ENCODE results near the gene SAMD5.

The SAMD5 gene

GRCh38 chr6:147508042-147508865, at the start of gene SAMD5:
TSS of gene SAMD5 (plus strand) at chr6:147508690. CDS start at chr6:147508929, 239 bp downstream.
- no peak for DNase-seq (ENCODE audit: low read depth in 2 of 2)

DNA sequence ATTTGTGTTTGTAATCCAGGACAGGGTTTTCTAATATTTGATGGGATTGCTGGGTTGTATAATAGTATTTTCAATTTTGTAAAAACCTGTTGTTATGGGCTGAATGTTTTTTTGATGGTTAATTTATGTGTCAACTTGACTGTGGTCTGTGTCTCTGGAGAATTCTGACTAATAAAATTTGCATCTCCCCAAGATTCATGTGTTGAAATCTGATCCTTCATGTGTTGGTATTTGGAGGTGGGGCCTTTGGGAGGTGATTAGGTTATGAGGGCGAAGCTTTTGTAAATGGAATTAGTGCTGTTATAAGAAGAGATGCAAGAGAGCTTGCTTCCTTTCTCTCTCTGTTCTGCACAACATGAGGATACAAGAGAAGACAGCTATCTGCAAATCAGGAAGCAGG, 48.7 kb upstream of the SAMD5 start:
- no peak for DNase-seq (ENCODE audit: low read depth in 2 of 2)

- no peak for DNase-seq (ENCODE audit: low read depth in 2 of 2)
Observed at GRCh38 chr6:147463651-147464050, 44.8 kb upstream of the SAMD5 start.

DNA sequence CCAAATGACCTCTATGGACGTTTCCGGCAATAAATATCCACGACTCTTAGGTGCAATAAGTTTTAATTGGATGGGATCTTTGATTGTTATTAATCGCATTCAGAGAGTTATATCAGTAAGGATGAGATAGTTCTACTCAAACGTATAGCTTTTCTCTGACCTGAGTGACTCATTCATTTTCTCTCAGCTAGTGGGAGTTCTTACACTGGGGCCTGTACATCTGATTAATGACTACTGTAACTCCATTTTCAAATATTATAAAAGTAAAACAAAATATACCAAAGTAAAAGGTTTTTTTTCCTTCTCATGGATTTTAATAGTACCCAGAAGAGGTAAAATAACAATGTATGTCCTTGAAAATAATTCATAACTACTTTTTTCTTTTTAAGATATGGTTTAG, 41.1 kb upstream of the SAMD5 start:
- no peak for DNase-seq (ENCODE audit: low read depth in 2 of 2)

GRCh38 chr6:147467886-147468285, 40.6 kb upstream of the SAMD5 start:
- no peak for DNase-seq (ENCODE audit: low read depth in 2 of 2)

GRCh38 chr6:147468634-147469033, 39.9 kb upstream of the SAMD5 start:
- no peak for DNase-seq (ENCODE audit: low read depth in 2 of 2)

- DNase-seq (ENCODE audit: low read depth in 2 of 2) = no peak
Observed at GRCh38 chr6:147479857-147480256, 28.6 kb upstream of the SAMD5 start.

DNA sequence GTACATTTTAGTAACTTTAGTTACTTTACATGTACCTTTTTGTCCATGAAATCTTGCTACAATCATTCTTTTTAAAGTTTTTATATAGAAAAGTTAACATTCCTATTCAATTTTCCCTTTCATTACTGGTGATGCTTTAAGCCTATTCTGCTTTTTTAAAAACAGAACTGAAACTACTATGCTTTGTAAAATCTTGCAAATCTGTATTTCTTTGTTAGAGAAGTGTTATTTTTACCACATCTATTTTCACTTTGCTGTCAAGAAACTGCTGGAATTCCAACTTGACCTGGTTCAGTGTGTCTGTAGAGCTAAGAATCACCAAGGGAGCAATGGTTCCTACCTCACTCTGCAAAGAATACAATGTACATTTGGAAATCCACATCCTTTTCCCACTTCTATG, 21.8 kb upstream of the SAMD5 start:
- no peak for DNase-seq (ENCODE audit: low read depth in 2 of 2)

DNA sequence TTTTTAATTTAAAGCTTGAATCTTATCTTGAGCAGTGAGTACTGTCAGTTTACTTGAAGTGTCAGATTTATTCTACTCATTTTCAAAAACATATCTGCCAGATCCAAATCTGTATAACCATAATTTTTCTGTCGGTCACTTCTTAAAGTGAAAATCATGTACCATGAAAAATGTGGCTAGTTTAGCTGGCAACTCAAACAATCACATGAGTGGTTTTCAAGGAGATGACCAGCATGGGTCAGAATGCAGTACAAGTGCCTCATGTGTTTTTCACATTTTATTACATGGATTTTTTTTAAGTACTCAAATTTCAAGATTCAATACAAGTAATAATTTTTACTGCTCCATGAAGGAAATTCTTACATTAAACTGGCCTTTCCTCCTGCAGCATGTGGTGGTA, 11.0 kb upstream of the SAMD5 start:
- no peak for DNase-seq (ENCODE audit: low read depth in 2 of 2)

DNA sequence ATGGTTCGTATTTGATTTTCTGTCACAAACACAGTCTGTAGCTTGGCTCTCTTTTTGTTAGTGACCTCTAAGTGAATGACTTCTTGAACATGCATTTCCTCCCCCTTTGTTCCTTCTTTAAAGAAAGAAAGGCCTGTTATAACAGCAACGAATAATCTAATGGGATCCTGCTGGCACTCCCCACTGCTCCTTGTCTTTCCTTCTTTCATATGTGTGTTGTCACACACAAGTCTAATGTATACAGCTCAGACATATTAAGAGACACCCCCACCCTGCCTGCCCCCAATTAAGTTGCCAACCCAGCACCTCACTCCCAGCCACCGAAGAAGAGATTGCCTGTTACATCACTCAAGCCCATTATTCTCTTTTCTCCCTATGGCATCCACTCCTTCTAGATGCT, 4.9 kb upstream of the SAMD5 start:
- no peak for DNase-seq (ENCODE audit: low read depth in 2 of 2)

- DNase-seq (ENCODE audit: low read depth in 2 of 2) = no peak
Observed at GRCh38 chr6:147504848-147505247, 3.6 kb upstream of the SAMD5 start.

DNA sequence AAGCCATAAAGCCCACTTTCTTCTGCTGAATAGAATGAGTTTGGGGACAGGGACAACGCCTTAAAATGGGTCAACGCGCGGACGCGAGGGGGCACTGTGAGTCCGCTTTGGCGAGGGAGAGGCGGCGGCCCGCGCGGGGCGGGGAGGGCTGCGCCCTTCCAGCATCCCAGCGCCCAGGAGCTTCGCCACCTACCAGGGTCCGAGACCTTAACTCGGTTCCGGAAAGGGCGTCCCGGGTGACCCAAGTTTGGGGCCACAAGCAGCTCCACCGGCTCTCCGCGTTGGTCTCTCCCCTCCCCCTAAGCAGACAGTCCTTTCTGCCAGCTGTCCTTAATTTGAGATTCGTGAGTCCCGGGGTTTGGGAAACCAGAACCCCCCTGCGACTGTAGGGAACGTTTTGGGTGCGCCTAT, 1.8 kb upstream of the SAMD5 start:
- DNase-seq (ENCODE audit: low read depth in 2 of 2) = no peak

DNA sequence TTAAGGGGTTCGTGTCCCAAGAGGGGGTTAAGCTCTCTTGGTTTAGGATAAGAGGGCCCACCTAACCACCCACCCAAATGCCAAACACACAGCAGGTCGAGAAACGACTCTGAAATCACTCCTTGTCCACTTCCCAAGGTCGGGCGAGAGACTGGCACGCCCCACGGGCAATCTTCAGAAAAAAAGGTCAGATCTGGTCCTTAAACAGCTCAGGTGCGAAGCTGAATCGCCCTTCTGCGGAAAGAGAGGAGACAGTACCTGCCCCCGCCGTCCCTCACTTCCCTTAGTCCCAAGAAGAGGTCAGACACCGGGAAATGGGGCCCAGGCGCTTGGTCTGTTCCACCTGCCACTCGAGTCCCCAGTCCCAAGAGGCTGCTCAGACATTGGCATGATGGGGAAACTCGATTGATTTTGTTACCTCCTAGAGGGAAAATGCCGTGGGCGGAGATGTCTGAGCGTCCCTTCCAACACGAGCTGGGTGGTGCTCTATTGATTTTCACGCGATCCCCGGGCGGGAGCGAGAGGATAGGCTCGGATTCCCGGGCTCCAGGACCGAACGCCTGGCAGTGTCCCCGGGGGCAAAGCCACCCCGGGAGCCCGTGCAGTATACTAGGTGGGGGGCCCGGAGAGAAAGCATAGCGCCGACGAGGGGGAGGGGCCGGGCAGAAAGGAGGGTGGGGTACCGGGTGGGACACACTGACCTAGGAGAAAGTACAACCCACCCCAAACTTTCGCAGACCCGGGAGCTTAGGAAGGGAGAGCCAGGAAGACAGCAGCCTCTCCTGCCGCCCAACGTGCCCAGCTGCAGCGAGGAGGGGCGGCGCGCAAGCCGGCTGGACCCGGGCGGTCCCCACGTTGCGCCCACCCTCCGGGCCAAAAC, 1.1 kb upstream of the SAMD5 start:
- no peak for DNase-seq (ENCODE audit: low read depth in 2 of 2)

DNA sequence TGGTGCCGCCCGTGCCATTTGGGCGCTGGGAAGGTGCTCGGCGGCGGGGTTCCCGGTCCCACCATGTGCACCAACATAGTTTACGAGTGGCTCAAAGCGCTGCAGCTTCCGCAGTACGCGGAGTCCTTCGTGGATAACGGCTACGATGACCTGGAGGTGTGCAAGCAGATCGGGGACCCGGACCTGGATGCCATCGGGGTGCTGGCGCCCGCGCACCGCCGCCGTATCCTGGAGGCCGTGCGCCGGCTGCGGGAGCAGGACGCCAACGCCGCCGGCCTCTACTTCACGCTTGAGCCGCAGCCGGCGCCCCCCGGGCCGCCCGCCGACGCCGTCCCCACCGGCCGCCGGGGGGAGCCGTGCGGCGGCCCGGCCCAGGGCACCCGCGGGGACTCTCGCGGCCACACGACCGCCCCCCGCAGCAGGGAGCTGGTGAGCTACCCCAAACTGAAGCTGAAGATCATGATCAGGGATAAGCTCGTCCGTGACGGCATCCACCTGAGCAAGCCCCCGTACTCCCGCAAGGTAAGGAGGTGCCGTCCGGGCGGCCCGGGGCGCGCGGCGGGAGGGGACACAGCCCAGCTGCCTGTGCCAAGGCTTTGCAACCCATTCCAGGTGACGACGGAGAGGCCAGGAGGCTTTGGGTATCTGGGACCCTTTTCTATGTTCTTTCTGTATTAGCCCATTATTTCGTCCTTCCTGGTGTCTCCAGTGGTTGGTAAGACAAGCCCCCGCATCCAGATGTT, 547 bp downstream of the SAMD5 start:
- no peak for DNase-seq (ENCODE audit: low read depth in 2 of 2)

DNA sequence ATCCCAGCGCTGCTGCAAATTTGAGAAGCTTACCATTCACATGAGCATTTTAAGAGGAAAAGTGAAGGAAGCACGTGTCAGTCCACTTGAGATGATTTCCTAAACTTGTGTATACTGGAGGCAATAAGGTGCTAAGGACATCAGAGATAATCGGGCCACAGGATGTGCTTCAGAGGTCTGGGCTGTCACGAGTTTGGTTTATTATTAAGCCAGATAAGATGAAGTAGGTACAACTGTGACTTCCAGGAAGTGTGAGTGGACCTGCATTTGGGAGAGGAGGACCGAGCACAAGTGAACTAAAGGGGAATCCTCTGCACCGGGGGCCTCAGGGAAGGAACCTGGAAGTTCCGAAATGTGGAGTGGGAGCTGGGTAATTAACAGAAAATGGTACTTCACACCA, 1.4 kb downstream of the SAMD5 start:
- DNase-seq (ENCODE audit: low read depth in 2 of 2) = no peak

GRCh38 chr6:147510929-147511590, 2.6 kb downstream of the SAMD5 start:
- no peak for DNase-seq (ENCODE audit: low read depth in 2 of 2)

DNA sequence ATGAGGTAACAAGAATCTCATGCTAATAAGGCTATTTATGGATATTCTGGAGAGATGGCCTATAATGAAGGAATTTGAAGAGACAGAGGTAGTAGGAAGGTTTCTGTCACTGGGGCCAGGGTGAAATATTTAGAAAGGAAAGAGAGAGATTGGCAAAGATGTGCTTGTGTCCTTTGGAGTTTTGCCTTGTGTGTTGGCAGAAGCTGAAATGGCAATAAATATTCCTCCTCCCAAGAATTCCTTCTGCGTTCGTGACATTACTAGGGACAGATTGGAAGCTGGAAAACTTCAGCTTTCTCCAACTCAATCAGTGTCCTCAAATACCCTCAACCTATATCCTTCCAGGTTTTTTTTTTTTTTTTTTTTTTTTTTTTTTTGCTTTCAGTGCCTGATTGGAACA, 6.3 kb downstream of the SAMD5 start:
- no peak for DNase-seq (ENCODE audit: low read depth in 2 of 2)

- no peak for DNase-seq (ENCODE audit: low read depth in 2 of 2)
Observed at GRCh38 chr6:147515327-147515726, 6.8 kb downstream of the SAMD5 start.

- DNase-seq (ENCODE audit: low read depth in 2 of 2) = no peak
Observed at GRCh38 chr6:147522597-147522996, 14.1 kb downstream of the SAMD5 start.

DNA sequence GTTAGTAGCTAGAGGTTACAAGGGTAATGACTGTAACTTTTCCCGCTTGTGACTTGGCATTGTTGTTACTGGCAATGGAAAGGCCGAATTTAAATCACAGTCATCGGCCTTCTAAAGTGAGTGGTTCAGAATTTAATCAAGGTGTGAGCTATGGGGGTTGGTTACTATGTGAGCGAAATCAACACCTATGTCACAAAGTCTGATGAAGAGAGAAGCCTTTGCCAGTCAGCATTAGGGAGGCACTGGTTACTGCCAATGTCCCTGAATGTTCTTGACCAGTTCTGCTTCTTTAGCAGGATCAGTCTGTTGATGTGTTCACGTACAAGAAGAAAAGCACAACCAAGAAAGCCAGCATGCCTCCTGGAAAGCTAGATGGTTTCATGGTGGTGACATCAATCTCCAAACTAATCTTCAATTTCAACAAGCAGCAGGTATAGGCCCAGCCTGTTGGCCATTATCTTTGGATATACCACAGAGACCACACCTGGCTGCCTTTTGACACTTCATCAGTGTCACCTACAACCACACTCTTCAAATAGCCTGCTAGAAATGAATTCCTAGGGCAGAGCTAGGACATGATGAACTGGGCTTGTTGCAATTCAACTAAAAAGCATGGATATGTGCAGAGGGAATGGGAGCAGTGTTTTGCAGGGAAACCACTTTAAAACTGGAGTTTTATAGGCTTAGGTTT, 17.2 kb downstream of the SAMD5 start:
- DNase-seq (ENCODE audit: low read depth in 2 of 2) = no peak

- DNase-seq (ENCODE audit: low read depth in 2 of 2) = no peak
Observed at GRCh38 chr6:147527197-147527596, 18.7 kb downstream of the SAMD5 start.
